HG02870 (cell line): ENCODE measurements around the gene FER1L5.

ENCODE experiments used
- ATAC-seq: cut with Tn5 transposase; IDR thresholded peaks from one replicate; pipeline ENCODE4 v1.9.1; 2021; ENCODE audit warnings: mild to moderate bottlenecking, moderate library complexity; ENCODE audit not compliant: unreplicated experiment

FER1L5 gene

DNA sequence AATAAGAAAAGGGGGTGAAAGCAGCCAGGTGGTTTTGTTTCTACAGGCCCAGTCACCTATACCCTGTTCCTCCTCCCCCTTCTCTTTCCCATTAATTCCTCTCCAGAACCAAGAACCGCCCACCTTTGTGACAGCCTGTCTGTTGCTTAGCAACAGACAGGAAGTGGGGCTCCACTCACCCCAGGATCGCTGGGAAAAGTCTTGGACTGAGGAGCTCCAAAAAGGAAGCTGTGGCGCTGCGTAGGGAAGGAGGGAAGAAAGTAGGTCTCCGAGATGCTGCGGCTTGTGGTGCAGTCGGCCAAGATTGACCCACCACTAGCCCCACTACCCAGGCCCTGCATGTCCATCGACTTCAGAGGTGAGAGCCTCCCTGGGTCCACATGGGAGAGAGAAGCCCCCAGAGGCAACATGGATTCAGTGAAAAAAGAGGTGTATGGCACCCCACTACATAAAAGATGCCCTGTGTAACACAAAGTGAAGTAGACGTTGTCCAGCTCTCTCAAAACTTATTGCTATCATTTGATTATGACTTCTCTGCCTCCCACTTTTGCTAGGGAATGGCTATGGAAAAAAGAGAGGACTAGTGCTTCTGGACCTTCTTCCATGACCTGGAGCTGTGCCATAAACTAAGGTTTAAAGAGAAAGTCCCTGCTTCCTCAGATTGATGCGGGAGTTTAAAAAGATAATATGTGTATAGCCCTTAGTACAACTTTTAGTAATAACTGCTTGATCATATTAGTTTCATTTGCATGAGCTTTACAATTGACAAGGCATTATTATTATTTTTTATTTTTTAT is at the start of gene FER1L5:
TSS of gene FER1L5 (plus strand) at position 201 of the 797 bp plus-strand sequence. CDS start at position 274, 73 bp downstream.
- no peak for ATAC-seq

- no peak for ATAC-seq
These were observed 48.3 kb upstream of the FER1L5 start for GRCh38 chr2:96594282-96594681.

DNA sequence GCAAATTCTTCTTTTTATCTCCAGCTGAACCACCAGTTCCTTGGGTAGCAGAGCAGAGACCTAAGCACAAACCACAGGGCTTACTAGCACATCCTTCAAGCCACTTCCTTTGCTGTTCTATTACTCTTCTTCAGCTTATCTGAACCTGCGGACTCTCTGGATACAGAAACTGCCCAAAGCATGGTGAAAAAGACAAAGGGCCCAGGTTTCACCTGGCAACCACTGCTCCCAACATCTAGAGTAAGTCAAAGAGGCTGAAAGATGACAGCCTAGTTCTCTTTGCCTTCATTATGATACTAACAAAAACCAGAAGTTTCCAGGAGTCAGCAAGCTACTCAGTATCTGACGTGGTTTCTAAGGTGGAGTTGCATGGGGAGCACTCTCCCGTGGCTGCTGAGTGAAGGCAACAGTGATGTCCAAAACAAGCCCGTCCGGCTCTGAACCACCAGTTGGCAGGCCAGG is 47.8 kb upstream of the FER1L5 start:
- no peak for ATAC-seq

DNA sequence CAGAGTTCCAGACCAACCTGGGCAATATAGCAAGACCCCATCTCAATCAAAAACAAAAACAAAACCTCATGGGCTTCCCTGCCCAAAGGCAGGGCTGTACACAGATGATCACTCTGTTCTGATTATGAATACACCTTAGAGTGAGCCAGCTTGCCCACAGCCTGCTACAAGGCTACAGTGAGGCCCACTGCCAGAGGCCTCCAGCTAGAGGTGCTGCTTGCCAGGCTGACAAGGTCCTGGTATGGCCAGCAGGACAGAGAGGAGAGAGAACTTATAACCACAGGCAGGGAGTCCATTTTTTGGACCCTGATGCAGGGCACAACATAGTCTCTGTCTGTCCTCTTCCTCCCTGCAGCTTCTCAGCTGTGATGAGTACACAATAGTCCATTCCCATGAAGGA is 46.0 kb upstream of the FER1L5 start:
- no peak for ATAC-seq

- ATAC-seq = no peak
These were observed 42.6 kb upstream of the FER1L5 start for GRCh38 chr2:96599941-96600340.

DNA sequence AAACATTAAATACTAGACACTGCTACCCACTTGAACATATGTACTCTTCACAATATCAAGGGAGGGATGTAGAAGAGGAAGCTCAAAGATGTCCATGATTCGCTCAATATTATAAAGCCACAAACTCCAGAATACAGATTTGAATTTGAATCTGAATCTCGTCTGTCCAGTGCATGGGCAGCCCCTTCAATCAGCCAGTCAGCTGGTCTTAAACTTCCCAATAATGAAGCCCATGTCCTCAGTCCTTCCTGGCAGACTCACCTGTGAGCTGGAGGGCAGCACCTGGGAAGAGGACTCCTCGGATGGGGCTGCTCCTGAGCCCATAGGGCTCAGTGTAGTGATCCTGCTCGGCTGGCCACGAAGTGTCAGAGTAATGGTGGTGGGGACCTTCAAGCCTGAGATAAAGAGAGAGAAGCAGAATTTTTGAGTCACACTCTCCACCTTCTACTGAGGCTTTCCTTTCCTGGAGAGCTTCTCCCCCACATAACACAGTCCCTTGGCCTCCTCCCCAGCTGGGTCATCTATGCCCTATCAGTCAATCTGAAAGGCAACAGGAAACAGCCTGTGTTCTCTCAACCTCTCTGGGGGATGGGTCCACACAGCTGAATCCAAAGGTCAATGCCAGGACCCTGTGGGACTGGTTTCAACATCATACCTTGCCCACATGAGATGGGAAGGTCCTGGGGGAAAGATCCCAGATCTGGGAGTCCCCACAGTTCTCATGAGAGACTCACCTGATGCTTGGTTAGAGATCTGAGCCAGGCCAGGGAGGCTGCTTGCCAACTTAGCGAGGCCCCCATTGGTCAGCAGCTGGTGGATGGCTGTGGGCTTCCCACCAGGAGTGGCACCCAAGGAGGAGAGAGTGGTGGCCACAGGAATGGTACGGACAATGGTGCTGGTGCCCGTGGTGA is 40.9 kb upstream of the FER1L5 start:
- no peak for ATAC-seq

DNA sequence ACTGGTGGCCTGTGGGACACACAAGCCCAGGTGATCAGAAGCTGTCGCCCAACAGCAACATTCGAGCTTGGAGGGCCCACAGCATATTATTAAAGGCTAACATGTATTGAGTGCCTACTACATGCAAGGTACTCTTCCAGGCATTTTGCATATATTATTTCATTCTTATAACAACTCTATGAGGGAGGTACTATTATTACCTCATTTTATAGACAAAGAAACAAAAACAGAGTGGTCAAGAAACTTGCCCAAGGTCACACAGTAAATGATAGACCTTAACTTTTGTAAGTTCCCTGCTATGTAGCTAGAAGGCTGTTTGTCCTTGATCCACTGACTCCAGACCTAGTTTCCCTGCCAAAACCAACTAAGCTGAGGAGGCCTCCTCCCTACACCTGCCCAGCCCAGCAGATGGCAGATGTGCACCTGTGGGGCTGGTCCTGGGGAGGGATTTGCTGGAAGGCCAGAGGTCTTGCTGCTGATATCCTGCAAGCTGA is 40.2 kb upstream of the FER1L5 start:
- ATAC-seq = no peak

- no peak for ATAC-seq
These were observed 38.5 kb upstream of the FER1L5 start for GRCh38 chr2:96604104-96604503.

DNA sequence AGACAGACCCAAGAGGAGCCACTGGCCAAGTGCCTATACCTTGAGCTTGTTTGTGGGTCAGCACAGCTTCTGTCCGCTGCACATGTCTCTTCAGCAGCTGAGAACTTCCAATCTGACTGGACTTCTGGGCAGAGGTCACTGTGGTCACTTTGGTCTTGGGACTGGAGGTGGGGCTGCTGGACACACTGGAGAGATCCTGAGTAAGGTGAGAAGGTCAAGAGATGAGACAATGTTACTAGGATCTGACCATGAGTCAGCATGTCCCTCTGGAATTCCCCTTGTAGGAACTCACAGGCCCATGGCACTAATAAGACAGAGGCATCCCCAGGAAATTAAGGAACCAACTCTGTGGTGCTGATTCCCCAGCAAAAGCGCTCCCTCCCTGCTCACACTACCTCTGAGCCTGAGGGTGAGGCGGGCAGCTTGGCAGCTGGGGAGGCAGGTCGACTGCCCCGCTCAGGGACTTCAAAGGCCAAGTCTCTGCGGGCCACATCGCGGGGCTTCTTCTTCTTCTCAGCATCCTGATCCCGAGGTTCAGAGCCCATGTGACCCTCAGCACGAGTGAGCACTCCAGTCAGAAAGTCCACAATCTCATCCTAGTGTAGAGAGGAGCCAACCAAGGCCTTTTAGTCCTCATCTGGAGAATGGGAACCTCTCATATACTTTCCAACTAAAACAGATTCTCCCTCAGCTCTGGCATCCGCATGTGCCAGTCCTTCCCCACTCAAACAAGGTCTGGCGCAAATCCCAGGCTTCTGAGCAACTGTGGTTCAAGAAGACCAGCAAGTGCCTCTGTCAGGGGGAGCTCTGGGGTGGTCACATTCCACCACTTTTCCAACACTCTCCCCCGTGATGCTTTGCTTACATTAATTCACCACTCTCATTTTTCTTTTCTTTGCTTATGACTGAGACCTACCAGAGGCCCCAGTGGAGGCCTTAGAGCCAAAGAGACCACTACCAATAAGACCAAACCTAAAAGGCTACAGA is 33.8 kb upstream of the FER1L5 start:
- no peak for ATAC-seq

- no peak for ATAC-seq
These were observed 26.4 kb upstream of the FER1L5 start for GRCh38 chr2:96616128-96616527.

DNA sequence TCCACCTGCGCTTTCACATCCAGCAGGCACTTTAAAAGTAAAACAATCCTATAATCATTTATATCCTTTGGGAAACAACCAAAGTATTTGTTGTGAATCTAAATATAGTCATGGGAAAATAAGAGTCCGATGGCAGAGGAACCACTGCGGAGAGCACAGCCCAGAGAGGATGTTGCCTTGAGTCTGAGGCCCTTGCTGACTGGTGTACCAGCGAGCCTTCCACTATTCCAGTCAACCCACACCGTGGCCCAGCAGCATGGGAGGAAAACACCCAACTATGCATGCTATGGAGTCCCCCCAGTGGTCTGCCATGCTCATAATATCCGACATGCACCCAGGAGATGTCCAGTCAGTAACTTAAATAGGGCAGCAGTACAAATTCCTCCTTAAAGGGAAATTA is 26.0 kb upstream of the FER1L5 start:
- no peak for ATAC-seq

GRCh38 chr2:96617012-96617411 is 25.6 kb upstream of the FER1L5 start:
- no peak for ATAC-seq

GRCh38 chr2:96618596-96619283 is 23.8 kb upstream of the FER1L5 start:
- ATAC-seq = no peak

GRCh38 chr2:96622544-96622943 is 20.0 kb upstream of the FER1L5 start:
- no peak for ATAC-seq

DNA sequence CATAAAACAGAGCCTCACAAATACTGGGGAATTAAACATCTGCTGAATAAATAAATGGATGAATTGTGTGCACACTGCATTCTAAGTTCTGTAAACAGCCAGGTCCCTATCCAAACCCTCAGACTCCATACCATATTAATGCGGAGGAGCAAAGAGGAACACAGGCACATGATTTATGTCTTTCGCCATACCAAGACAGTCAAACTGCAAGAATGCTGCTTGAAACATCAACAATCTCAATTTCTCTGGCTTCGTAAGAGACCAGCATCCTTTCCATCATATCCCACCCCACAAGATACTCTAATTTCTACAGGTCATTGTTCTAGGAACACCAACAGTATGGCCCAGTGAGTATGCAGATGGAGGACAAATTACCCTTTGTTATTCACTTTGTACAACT is 19.4 kb upstream of the FER1L5 start:
- no peak for ATAC-seq

- no peak for ATAC-seq
These were observed 16.7 kb upstream of the FER1L5 start for GRCh38 chr2:96625571-96626552.

DNA sequence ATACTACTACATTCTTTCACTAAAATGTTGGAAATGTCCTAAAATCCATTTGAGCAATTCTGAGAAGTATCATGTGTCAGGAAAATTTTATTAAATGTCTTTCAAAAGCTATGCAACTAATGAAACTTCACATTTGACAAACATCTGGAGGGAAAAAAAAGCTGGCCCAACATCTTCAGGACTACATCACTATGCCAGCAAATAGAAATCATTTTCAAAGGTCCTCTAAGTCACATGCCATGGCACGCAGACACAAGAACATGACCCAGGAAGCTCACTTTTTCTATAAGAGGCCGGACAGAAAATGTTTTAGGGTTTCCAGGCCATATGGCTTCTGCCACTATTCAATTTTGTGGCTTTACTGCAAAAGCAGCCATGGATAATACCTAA is 16.0 kb upstream of the FER1L5 start:
- ATAC-seq = no peak

GRCh38 chr2:96631804-96632435 is 10.6 kb upstream of the FER1L5 start:
- no peak for ATAC-seq
